ENCODE measurements around the gene ERC2.

GRCh38 chr3:55780913-55781312 is 687.4 kb downstream of the ERC2 start:
- TF ChIP-seq POLR2A (IDR thresholded peaks at IDR 0.05; ENCODE audit: low read depth, low read length) (no peak), POLR2AphosphoS5 (IDR thresholded peaks at IDR 0.05; ENCODE audit: low read depth, low read length) (no peak)

Measured in GM12892 (cell line).